GM12878 (cell line): ENCODE data around the gene FUS. TPM values are rescaled to one million over a fixed set of nuclear protein-coding genes. Genes with fewer than 3 reads are reported as not detected.

ENCODE experiments used
- ATAC-seq: fragments of 200-7000 bp; cut with Tn5 transposase; 3 replicates; pipeline ENCODE4 v1.9.1; 2020; ENCODE audit warnings: mild to moderate bottlenecking, moderate library complexity
- BruUV-seq: library from RNA; stranded (reverse); fragments of 400-500 nt; replicated peaks from 2 replicates; lab custom pipeline; 2021; lab: Mats Ljungman, UMichigan
- CTCF ChIA-PET: fragments of 300-600 bp; sonication (Branson Sonifier 250); formaldehyde crosslinking; extraction: SDS; loops from one replicate; lab custom pipeline; 2021; ENCODE audit warnings: inconsistent platforms; lab: Yijun Ruan, JAX
- POLR2A ChIA-PET: fragments of 350-600 bp; formaldehyde crosslinking; extraction: SDS; loops from one replicate; lab custom pipeline; 2021; ENCODE audit warnings: inconsistent platforms; lab: Charles Lee
- RAD21 ChIA-PET: fragments of 300-600 bp; sonication (Branson Sonifier 250); formaldehyde crosslinking; loops from one replicate; lab custom pipeline; 2023; ENCODE audit warnings: antibody characterized with exemption; ENCODE audit not compliant: unreplicated experiment; lab: Charles Lee
- SMC1A ChIA-PET: fragments of 300-600 bp; sonication (Branson Sonifier 250); formaldehyde crosslinking; loops from one replicate; lab custom pipeline; 2023; ENCODE audit not compliant: unreplicated experiment, uncharacterized antibody; lab: Charles Lee
- DNase-seq: peaks from one replicate; pipeline ENCODE4 v3.0.0-alpha.2; 2011; ENCODE audit warnings: low read depth, low spot score
- FAIRE-seq: peaks from 3 replicates; lab custom pipeline; 2011; peaks lifted over from hg19 to GRCh38; lab: Jason Lieb, UNC
- H2AFZ ChIP-seq: 2 replicates; pipeline ENCODE4 v1.6.0; 2011; ENCODE audit warnings: low read depth, low read length, control low read depth; ENCODE audit not compliant: control insufficient read depth
- H3K27ac ChIP-seq: 2 replicates; pipeline ENCODE4 v1.5.1; 2011; ENCODE audit warnings: control low read depth; ENCODE audit not compliant: control insufficient read depth, insufficient read depth
- H3K27me3 ChIP-seq, 2 experiments: replicated peaks in 1 of 2; 2 replicates each; pipeline versions ENCODE4 v1.6.0 to v1.6.1; 2011; ENCODE audit warnings: low read length in 1 of 2; ENCODE audit not compliant: control insufficient read depth in 2 of 2, insufficient read depth in 2 of 2
- H3K36me3 ChIP-seq, 2 experiments: 2 replicates each; pipeline ENCODE4 v1.5.1; 2011; ENCODE audit warnings: low read length in 1 of 2; ENCODE audit not compliant: control insufficient read depth in 2 of 2, insufficient read depth in 2 of 2
- H3K4me1 ChIP-seq: 2 replicates; pipeline ENCODE4 v1.6.1; 2011; ENCODE audit warnings: mild to moderate bottlenecking, low read length, moderate library complexity, mixed read lengths; ENCODE audit not compliant: control insufficient read depth, insufficient read depth
- H3K4me2 ChIP-seq: 2 replicates; pipeline ENCODE4 v1.6.0; 2011; ENCODE audit warnings: control low read depth; ENCODE audit not compliant: control insufficient read depth, insufficient read depth
- H3K4me3 ChIP-seq: fragments of 200-600 bp; sonication (generic); 2 replicates; pipeline ENCODE4 v1.5.1; 2016
- H3K79me2 ChIP-seq: 2 replicates; pipeline ENCODE4 v1.6.0; 2011; ENCODE audit warnings: low read length; ENCODE audit not compliant: control insufficient read depth, insufficient read depth
- H3K9ac ChIP-seq: 2 replicates; pipeline ENCODE4 v1.8.0; 2011; ENCODE audit warnings: low read length, control low read depth, mixed read lengths; ENCODE audit not compliant: control insufficient read depth, insufficient read depth
- H3K9me3 ChIP-seq: replicated peaks from 3 replicates; pipeline ENCODE4 v1.5.1; 2011; ENCODE audit warnings: mild to moderate bottlenecking, low read length; ENCODE audit not compliant: control insufficient read depth, insufficient read depth
- H4K20me1 ChIP-seq: 2 replicates; pipeline ENCODE4 v1.6.0; 2011; ENCODE audit not compliant: control insufficient read depth, insufficient read depth
- E4F1 ChIP-seq: fragments of 450-650 bp; IDR thresholded peaks from 2 replicates; pipeline ENCODE4 v1.6.1; 2018; ENCODE audit warnings: borderline replicate concordance, mild to moderate bottlenecking; ENCODE audit not compliant: partially characterized antibody
- MYB ChIP-seq: fragments of 150-350 bp; IDR thresholded peaks from 2 replicates; pipeline ENCODE4 v1.6.1; 2014; ENCODE audit warnings: mild to moderate bottlenecking, low read depth, low read length, borderline replicate concordance
- NFYA ChIP-seq: IDR thresholded peaks from 2 replicates; pipeline ENCODE4 v1.6.1; 2011; ENCODE audit warnings: low read depth, mild to moderate bottlenecking, low read length, improper control_type of control experiment, borderline replicate concordance
- YY1 ChIP-seq: IDR thresholded peaks from 2 replicates; pipeline ENCODE4 v1.6.1; 2011; ENCODE audit warnings: low read depth, mild to moderate bottlenecking, low read length
- ZBTB33 ChIP-seq: fragments of 450-650 bp; IDR thresholded peaks from 2 replicates; pipeline ENCODE4 v1.6.1; 2017; ENCODE audit warnings: mild to moderate bottlenecking
- WGBS: methylation state at CpG from one replicate; pipeline ENCODE4 v1.1.6; 2016; ENCODE audit warnings: low lambda C conversion rate; ENCODE audit not compliant: insufficient replicate concordance, insufficient coverage; ENCODE audit errors: missing lambda C conversion rate; 5-methylcytosine and 5-hydroxymethylcytosine counted together
- in situ Hi-C: fragments of 300-500 bp; cut with MboI; formaldehyde crosslinking; loops from 9 replicates; pipeline ENCODE4 v1.14.3; 2018; ENCODE audit warnings: mixed read lengths
- intact Hi-C: fragments of 100-400 bp; cut with micrococcal nuclease; formaldehyde crosslinking; loops from one replicate; pipeline ENCODE4 v1.14.2; 2022; ENCODE audit not compliant: unreplicated experiment
- polyA plus RNA-seq, 11 experiments: library from polyadenylated mRNA; depleted of rRNA in 4 of 11; unstranded in 6 of 11; stranded (reverse) in 5 of 11; fragments of >200 nt; fragmentation: Nextera tagmentation in 4 of 11; fragmentation: Illumina TruSeq in 1 of 11; extraction: Ambion mirVana in 4 of 11; extraction: Trizol in 1 of 11; gene quantifications; 1 replicate in 1 of 11; 2 replicates in 10 of 11; pipeline versions ENCODE4 v1.2.1 to v1.2.3, GENCODE V29; 2011 to 2016; ENCODE audit warnings: inconsistent platforms in 2 of 11, missing spikeins in 2 of 11, low read depth in 1 of 11
- total RNA-seq, 4 experiments: library from RNA; depleted of rRNA in 3 of 4; stranded (reverse); fragments of >200 nt in 3 of 4; fragmentation: Illumina TruSeq in 1 of 4; extraction: Trizol in 1 of 4; gene quantifications; 2 replicates each; pipeline versions ENCODE4 v1.2.1 to v1.2.3, GENCODE V29; 2013 to 2021
- TF ChIP-seq, protein P1 (sequence below): fragments of 450-650 bp; IDR thresholded peaks from 2 replicates; pipeline ENCODE4 v1.6.1; 2017; ENCODE audit warnings: borderline replicate concordance

FUS gene
- total and polyA plus RNA-seq, 10 of the 15 experiments (the other 5 are each of a cell fraction or from before 2014, with no cell fraction given): 46.8 to 521 (median 347) TPM

GRCh38 chr16:31217136-31217530 is 37.2 kb downstream of the FUS start:
- ChIA-PET CTCF (interaction anchor here (0.7 to 0.8 kb wide), 2 partner anchors 37 to 73 kb away, joined by 3 to 4 read pairs; partner anchors contain the start of gene FUS), POLR2A (no interaction called here), RAD21 (interaction anchor here (1.4 kb wide), 1 partner anchor 165 kb away, joined by 4 read pairs; no protein-coding TSS in a partner anchor), SMC1A (interaction anchor here (1.2 to 1.3 kb wide), 3 partner anchors 13 to 165 kb away, joined by 3 to 4 read pairs (median 3); no protein-coding TSS in a partner anchor)
- Histone ChIP-seq H3K36me3 (no peaks in the 10 kb centered on the region), H2AFZ (no peak overlapping the region), H3K27ac (no peak overlapping the region), H3K27me3 (peaks cover 14 to 18% of the 10 kb centered on the region in 2 experiments), H3K4me3 (no peak overlapping the region), H3K9ac (no peak overlapping the region), H3K79me2 (no peaks in the 10 kb centered on the region), H3K4me2 (0 out of 2 replicates have a peak overlapping the region, but pooled peaks have one; percentile 44), H3K9me3 (no peaks in the 10 kb centered on the region), H3K4me1 (peaks cover 14% of the 10 kb centered on the region), H4K20me1 (no peaks in the 10 kb centered on the region)
- DNase-seq (no peak), FAIRE-seq (no peak), ATAC-seq (no peak)
- intact Hi-C loops: no loop called here
- WGBS: 0% methylated on average over 4 of the region's 4 CpGs
- in situ Hi-C loops: no loop called here
- TF ChIP-seq NFYA (no peak), E4F1 (no peak), MYB (no peak), ZBTB33 (no peak), YY1 (no peak)
- TF ChIP-seq, protein P1, sequence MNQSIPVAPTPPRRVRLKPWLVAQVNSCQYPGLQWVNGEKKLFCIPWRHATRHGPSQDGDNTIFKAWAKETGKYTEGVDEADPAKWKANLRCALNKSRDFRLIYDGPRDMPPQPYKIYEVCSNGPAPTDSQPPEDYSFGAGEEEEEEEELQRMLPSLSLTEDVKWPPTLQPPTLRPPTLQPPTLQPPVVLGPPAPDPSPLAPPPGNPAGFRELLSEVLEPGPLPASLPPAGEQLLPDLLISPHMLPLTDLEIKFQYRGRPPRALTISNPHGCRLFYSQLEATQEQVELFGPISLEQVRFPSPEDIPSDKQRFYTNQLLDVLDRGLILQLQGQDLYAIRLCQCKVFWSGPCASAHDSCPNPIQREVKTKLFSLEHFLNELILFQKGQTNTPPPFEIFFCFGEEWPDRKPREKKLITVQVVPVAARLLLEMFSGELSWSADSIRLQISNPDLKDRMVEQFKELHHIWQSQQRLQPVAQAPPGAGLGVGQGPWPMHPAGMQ: no peak
- no TSS peak for BruUV-seq
